SKM-1 treated with dmso at 0.1 percent for 144 hours (cell line): ENCODE measurements around the gene ASCC1.

Experiments used
- DNase-seq: peaks from one replicate; lab custom pipeline; 2025; ENCODE audit not compliant: unreplicated experiment; lab: John Stamatoyannopoulos, UW

ASCC1 gene

DNA sequence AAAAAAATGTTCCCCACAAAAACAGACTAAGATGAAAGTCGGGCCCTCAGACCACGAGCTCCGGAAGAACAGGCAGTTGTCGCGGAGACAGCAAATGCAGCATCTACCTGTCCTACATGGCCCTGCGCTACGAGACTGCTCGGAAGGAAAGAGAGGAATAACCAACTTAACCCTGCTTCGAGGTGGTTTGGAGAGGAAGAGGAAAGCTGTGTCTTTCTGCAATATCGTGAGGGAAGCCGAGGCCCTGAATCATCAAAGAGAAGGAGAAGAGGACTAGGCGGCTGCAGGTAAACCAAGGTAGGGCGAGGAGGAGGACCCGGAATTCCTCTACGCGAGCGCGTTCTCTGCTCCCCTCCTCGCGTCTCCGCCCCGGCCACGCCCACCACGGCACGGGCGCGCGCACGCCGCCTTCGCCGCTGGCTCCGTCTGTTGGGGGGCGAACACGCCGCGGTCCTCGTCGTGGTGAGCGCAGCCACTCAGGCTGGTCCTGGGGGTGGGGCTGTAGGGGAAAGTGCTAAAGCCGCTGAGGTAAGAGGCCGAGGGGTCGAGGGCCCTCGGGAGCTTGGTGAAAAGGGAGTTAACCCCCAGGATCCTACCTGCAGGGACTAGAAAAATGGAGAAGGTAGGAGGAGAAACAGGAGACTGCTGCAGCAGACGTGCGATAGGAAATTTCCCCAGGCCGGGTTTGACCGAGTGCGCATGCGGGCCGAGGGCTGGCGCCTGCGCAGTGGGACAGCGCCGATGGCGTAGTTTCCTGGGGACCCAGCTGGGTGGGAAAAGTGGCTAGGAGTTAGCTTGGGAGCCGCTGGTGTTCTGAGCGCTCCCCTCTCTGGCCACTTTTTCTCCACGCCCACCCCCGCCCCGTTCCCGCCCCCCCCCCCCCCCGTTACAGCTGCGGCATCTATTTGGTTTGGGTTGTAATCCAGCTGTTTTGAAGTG, at the start of gene ASCC1, which contains the start of gene ANAPC16:
Gene ASCC1, minus strand, starts transcription at position 666 of the 939 bp plus-strand sequence. CDS start 2,978 bp downstream, outside the sequence.
Gene ANAPC16, plus strand, starts transcription at position 402 of the 939 bp plus-strand sequence. CDS start 7,903 bp downstream, outside the sequence.
- DNase-seq, result peak; percentile 87

DNA sequence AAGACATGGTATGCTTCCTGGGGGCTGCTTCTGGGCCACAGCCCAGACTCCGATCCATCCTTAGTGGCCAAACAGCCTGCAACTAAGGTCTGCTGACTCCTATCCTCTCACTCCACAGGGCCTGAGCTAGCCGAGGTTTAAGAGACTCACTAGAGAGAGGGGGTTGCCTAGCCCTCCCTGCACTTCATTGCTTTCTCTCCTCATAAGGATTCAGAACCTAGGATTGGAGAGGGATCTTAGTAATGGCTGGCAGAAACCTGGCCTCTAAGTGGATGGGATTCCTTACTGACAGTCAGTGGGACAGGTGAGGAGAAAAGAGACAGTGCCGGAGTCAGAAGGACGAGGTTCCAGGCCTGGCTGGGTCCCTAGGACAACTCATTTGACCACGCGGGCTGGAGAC, 49.4 kb upstream of the ASCC1 start:
- no peak for DNase-seq

GRCh38 chr10:72264536-72264935, 48.5 kb upstream of the ASCC1 start:
- no peak for DNase-seq

- no peak for DNase-seq
These were observed 47.7 kb upstream of the ASCC1 start for GRCh38 chr10:72263613-72264241.

- DNase-seq, result no peak
These were observed 45.8 kb upstream of the ASCC1 start for GRCh38 chr10:72261784-72262404.

- DNase-seq, result peak; percentile 31
These were observed 45.1 kb upstream of the ASCC1 start for GRCh38 chr10:72260976-72261783.

GRCh38 chr10:72260239-72260975, 44.3 kb upstream of the ASCC1 start:
- peak; percentile 72 for DNase-seq

DNA sequence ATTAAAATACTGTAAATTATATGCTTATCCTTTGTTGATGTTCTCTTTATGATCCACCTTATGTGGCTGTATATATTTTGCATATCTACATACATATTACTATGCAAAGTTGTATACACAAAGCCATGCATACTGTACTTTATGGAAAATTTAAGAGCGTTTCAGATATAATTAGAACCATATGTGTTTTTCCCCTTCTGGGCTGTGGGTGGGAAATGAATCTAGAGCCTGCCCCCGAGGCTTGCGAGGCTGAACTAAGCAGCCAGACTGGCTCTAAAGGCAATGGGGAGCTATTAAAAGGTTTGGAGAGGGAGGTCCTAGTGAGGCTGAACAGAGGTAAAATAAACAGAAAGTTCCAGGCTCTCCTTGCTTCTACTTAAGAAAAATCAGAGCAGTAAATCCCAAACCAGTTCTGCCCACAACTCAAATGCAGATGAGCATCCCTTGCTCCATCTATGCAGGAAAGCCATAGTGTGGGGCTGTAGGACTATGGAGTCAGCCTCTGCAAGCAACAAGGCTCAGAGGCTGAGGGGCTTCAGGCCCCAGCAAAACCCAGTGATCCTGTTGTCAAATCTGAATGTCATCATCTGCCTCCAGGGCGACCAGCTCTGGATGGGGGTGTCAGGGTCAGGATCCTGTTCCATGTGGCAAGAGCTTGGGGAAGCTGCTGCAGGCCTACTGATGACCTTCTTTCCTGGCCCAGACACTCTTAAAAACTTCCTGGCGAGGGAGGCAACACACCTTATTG, 43.6 kb upstream of the ASCC1 start:
- no peak for DNase-seq

DNA sequence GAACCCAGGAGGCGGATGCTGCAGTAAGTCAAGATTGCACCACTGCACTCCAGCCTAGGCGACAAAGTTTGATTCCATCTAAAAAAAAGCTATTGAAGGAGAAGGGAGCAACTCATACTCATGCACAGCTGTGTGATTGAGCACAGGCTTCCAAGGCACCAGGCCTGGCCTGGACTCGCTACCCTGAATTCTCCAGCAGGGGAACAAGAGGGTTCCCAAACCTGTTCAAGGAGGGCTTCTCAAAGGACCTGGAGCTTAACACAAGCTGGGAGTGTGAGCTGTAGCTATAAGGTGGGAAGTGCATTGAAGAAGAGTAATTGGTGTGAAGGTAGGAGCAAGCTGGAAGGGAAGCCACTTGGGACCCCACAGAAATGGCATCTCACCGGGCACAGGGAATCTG, 42.5 kb upstream of the ASCC1 start:
- no peak for DNase-seq

DNA sequence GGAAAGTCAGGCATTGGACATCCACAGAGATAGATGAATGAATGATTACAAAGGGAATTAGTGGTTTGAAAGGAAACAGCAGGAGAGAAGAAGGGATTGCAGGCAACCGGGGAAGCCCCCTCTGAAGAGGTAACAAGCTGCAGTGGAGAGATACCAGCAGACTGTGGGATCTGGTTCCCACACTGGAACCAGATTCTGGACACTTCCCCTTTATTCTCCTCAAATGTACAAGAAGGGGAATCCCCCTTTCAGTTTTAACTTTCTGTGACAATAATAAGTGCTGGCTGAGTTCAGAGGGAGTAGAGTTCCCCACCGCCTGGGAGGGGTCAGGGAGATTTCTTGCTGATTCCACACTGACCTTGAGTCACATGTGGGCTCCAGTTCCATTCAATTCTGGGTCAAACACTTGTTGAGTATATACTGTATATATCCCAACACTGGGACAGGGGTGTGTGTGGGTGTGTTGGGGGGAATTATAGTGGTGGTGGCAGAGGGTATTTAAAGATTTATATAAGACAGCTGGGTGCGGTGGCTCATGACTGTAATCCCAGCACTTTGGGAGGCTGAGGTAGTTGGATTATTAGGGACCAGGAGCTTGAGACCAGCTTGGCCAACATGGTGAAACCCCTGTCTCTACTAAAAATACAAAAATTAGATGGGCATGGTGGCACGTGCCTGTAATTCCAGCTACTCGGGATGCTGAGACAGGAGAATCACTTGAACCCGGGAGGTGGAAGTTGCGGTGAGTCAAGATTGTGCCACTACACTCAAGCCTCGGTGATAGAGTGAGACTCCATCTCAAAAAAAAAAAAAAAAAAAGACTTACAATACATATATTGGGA, 41.2 kb upstream of the ASCC1 start:
- peak; percentile 60 for DNase-seq

DNA sequence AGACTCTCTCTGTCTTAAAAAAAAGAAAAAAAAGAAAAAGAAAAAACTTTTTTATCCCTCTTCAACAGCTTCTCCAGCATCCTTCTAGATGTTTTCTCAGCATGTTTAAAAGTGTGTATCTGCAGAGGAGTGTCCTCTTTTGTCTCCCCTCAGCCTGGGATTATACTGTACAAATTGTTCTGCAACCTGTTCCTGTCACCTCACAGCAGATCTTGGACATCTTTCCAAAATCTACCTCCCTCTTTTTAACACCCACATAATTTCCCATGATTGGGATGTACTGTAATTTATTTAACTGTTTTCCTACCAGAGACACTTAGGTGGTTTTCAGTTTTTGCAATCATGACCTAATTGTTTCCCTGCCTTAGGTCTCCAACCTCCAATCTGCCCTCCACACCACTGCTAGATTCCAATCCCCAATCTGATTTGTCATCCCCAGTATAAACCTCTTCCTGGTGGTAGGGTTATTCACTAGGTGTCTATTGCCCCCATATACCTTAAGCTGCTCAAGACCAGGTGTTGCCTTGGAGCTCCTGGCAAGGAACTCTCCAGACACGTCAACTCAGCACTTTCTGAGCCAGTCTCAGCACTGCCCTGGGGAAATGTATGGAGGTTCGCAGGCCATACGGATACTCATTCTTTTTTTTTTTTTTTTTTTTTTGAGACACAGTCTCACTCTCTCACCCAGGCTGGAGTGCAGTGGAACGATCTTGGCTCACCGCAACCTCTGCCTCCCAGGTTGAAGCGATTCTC, 40.1 kb upstream of the ASCC1 start:
- no peak for DNase-seq

GRCh38 chr10:72254813-72255568, 38.9 kb upstream of the ASCC1 start:
- peak; percentile 24 for DNase-seq

DNA sequence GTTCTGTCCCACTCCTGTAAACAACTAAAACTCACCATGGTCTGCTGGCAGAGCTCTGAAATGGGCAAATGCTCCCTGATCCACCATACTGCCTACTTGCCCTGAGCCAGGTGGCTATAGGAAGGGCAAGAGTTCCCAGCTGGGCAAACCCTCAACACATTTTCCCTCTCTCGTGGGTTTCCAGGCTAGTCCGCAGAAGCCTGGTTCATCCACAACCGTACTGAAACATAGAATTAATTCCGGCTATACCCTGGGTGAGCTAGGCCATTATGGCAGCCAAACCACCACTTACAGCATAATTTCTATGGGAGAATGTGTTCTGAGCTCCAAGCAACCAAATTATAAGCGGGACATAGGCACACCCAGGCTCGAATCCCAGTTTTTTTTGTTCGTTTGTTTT, 37.5 kb upstream of the ASCC1 start:
- DNase-seq, result no peak

DNA sequence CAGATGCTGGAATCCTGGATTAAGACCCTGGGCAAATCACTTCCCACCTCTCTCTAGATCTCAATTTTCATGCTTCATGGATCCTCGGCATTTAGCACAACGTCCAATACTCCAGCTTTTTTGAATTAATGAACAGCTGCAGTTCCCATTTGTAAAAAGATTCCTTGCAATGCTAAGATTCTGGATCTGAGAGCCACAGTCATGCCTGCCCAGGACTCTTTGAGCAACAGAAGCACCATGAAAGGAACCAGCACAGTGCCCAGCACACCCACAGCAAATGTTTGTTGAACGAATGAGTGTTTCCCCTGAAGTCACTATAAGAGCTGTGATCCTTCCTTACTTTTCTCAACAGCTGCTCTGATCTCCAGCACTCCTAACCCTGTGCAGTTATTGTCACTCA, 36.9 kb upstream of the ASCC1 start:
- DNase-seq, result no peak

DNA sequence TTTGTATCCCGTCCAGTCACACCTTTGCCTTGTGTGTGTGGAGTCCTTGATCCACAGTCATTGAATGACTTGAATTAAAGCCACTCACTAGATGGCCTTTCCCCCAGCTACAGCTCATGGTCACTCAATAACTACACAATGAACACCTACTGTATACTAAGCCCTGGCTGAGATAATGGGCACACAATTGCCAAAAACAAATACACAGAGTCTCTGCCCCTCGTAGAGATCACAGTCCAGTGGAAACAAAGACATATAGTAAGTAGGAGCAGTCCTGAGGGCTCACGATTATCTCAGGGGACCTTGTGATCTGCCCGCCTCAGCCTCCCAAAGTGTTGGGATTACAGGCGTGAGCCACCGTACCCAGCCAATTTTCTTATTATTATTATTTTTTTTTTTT, 35.6 kb upstream of the ASCC1 start:
- DNase-seq, result no peak

GRCh38 chr10:72250666-72251065, 34.6 kb upstream of the ASCC1 start:
- DNase-seq, result no peak
